DMS53 treated with DMSO at 0.1 percent for 48 hours (cell line): ENCODE data around the gene IQCF6.
"Not testable (repeated sequence)": the region's sequence is repeated elsewhere in the genome, so short reads cannot be mapped to it uniquely, and the experiment has no call there.

Source experiments
- DNase-seq: peaks from one replicate; lab custom pipeline; 2025; ENCODE audit not compliant: unreplicated experiment; lab: John Stamatoyannopoulos, UW

Gene IQCF6

DNA sequence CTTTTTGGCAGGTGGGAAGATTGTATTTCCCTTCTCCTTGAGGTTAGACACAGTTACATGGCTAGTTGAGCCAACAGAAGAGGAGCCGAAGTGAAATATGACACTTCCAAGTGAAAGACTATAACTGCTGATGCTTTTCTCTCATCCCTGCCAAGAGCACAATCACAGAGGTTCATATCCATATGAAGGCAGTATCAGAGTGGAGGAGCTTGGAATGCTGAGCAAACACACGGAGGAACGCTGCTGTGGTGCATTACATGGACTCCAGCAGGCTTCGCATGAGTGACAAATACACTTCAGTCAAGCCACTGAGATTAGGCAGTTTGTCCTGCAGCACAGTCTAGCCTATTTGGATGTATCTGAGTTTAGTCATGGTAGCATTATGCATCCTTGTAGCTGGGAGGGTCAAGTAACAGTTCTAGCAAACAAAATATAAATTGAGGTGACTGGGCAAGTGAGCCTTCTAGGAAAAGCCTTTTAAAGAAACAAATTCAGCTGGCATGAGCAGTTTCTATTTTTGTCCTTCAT lies 5.4 kb downstream of the IQCF6 start:
- DNase-seq, result no peak

DNA sequence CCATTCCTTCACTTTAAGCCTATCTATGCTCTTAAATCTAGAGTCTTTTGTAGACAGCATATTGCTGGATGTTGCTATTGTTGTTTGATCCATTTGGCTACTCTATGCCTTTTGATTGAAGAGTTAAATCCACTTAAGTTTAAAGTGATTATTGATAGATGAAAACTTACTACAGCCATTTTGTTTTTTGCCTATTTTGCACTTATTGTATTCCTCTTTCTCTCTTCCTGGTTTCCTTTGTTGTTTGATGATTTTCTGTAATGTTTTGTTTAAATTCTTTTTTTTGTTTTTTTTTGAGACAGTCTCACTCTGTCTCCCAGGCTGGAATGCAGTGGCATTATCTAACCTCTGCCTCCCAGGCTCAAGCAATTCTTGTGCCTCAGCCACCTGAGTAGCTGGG lies 19.8 kb downstream of the IQCF6 start:
- no peak for DNase-seq

DNA sequence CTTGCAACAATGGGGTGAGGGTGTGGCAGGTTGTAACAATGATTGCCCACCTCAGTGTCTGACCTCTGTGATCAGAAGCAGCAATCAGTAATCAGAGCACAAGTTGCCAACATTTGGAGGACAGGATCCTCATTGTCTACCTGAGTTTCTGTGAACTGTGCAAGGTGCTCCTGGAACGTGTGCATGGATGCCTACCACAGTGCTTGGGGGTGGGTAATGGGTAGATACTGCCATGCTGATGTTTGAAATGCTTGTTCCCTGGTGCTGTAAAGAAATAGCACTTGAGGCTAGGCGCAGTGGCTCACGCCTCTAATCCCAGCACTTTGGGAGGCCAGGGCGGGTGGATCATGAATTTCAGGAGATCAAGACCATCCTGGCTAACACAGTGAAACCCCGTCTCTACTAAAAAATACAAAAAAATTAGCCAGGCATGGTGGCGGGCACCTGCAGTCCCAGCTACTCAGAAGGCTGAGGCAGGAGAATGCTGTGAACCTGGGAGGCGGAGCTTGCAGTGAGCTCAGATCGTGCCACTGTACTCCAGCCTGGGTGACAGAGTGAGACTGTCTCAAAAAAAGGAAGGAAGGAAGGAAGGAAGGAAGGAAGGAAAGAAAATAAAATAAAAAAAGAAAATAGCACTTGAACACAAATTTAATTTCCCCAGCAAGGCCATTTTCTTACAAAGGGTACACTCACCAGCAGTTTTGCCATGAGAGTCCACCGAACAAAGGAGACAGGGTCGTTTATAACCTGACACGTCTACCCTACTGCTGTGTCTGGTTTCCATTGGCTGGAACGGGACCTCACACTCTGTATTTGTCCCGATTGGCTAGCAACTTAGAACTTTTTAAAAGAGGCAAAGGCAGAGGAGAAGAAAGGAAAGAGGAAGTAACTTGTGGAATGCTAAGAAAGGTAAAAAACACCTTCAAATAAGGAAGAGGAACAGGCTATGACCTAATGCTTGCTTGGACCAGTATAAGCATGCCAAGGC lies 25.0 kb downstream of the IQCF6 start:
- not testable (repeated sequence) for DNase-seq

DNA sequence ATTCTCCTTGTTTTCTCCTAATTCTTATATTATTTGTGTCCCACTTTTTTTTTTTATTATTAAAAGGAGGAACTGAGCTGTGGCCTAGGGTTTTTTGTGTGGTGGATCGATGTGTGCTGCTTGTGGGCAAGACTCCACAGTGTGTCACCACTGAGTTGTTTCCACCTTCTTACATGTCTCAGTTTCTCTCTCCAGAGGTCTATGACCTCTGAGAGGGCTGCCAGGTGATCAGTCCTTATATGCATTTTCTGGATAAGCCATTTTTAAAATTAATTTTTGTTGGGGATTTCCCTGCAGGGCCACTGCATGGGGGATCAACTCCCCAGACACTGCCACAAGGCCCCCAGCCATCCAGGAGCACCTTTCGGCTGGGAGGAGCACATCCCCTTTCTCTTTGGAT lies 27.8 kb downstream of the IQCF6 start:
- DNase-seq, result no peak

DNA sequence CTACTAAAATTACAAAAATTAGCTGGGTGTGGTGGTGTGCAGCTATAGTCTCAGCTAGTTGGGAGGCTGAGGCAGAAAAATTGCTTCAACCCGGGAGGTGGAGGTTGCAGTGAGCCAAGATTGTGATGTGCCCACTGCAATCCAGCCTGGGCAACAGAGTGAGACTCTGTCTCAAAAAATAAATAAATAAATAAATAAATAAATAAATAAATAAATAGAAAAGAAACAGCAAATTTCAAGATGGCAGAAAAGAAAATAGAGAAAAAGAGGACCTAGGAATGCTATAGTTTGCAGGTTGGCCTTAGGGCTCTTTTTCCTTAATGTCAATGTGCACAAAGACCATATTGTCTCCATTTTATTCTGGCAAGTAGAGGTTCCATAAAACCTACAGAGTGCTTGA lies 28.2 kb downstream of the IQCF6 start:
- DNase-seq, result no peak

DNA sequence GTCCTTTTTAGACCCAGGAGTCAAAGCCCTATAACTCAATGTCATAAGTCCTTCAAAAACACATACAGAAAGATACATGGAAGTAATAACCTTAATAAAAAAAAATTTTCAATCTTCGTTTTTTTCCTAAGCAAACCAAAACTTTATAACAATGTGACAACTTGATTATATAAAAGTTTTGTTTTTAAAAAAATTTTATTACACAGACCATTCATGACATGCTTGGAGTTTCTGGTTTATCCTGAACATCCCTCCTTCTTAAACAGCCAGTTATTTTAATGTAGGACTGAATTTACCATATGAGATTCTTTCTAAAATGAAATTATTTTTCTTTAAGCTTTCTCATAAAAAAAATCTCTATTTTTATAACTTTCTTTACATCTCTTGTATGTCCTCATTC lies 30.7 kb downstream of the IQCF6 start:
- no peak for DNase-seq

DNA sequence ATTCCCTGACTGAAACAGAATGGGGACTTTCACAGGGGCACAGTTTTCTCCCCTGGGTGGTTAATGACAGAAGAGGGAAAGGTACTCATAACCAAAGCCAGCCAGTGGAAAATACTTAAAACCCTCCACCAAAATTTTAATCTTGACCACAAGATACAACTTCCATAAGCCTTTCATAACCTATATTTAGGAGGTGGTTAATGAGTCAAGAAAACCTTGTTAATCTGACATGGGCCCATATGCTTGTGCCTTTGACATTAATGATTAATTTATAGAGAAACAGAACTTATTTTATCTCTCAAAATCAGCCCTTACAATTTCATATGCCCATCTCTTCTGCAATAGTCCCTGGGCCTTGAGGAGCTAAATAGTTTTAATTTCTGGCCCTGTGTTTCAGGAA lies 31.2 kb downstream of the IQCF6 start:
- no peak for DNase-seq

DNA sequence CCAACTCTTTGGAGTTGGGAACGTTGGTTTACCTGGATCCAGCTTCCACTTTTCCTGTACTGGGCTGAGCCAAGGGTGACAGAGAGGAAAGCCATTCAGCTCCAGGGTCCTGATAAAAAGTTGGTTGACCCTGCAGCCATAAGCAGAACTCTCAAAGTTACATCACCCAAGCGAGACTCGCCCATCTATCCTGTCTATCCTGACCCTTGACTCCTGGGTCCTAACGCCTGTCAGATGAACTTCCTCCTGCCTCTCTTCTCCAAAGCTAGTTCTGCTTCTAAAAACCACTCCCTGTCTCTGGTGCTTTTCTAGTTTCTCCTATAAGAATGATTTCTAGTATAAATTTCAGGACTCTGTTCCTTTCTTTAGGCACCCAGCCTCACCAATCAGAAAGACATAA lies 36.1 kb downstream of the IQCF6 start:
- DNase-seq, result not testable (repeated sequence)

DNA sequence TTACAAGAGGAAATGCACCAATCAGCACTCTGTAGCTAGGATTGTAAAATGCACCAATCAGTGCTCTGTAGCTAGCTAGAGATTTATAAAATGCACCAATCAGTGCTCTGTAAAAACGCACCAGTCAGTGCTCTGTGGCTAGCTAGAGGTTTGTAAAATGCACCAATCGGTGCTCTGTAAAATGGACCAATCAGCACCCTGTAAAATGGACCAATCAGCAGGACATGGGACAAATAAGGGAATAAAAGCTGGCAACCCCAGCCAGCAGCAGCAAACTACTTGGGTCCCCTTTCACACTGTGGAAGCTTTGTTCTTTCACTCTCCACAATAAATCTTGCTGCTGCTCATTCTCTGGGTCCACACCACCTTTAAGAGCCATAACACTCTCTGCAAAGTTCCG lies 36.7 kb downstream of the IQCF6 start:
- DNase-seq, result not testable (repeated sequence)

DNA sequence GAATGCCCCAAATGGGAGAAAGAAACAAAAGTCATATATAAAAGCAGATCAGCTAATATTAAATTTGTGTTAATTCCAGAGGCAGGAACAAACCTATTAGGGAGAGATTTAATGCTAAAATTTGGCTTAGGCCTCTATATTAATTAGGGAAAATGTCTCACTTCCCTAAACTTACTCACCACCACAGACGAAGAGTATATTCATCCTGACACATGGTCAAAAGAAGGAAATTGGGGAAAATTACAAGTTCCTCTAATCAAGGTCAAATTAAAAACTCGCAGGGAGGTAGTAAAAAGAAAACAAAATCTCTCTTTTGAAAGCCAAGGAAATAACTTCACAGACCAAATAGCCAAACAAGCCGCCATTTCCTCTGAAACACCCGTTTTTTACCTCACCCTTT lies 39.9 kb downstream of the IQCF6 start:
- DNase-seq, result no peak

DNA sequence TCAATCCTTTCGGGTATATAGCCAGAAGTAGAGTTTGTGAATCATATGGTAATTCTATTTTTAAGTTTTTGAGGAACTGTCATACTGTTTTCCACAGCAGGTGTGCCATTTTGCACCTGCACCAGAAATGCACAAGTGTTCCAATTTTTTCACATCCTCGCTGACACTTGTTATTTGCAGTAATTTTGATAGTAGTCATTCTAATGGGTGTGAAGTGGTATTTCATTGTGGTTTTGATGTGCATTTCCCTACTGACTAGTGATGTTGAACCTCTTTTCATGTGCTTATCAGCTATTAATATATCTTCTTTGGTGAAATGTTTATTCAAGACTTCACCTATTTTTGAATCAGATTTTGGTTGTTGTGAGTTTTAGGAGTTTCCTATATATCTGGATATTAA lies 43.1 kb downstream of the IQCF6 start:
- DNase-seq, result no peak

DNA sequence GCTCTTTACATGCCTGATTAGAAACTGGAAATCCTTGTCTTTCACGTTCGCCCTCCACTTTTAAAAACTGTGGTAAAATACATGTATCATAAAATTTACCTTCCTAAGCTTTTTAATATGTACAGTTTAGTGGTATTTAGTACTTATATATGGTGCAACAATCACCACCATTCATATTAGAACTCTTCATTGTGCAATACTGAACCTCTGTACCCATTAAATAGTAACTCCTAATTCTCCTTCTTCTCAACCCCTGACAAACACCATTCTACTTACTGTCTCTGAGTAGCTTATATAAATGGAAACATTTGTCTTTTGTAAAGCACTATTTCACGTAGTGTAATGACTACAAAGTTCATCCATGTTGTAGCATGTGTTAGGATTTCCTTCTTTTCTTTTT lies 44.0 kb downstream of the IQCF6 start:
- no peak for DNase-seq

DNA sequence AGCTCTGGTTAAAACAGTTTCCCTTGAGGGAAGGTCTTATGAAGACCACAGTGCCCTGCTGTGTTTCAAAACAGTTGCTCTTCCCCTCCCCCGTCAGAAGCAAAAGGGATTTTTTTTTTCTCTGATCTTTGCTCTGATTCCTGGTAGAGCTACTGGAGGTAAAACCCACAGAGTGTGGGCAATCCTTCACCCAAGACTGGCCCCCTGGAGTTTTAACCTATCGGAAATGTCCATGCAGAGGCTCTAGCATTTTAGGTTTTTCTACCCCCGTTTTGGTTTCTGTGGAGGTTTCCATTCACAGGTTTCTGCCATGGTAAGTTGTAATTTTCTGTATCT lies 44.5 kb downstream of the IQCF6 start:
- no peak for DNase-seq

DNA sequence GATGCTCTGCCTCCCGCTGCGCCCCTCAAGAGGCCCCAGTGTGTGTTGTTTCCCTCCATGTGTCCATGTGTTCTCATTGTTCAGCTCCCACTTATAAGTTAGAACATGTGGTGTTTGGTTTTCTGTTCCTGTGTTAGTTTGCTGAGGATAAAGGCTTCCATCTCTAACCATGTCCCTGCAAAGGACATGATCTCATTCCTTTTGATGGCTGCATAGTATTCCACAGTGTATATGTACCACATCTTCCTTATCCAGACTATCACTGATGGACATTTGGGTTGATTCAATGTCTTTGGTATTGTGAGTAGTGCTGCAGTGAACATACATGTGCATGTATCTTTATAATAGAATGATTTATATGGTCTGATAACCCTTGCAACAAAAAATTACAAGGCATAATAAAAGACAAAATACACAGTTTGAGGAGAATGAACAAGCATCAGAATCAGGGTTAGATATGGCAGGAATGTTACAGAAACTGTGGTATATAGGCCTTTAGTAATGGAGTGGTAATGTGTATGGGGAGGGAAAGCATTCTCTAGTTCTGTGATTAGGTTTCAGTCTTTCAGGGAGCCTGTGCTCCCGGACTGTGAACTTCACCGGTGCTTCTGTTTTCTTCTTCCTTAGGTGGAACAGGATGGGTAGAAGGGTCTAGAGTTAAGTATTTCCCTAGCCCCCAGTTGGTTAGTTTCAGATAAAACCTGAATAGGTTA lies 45.0 kb downstream of the IQCF6 start:
- no peak for DNase-seq

DNA sequence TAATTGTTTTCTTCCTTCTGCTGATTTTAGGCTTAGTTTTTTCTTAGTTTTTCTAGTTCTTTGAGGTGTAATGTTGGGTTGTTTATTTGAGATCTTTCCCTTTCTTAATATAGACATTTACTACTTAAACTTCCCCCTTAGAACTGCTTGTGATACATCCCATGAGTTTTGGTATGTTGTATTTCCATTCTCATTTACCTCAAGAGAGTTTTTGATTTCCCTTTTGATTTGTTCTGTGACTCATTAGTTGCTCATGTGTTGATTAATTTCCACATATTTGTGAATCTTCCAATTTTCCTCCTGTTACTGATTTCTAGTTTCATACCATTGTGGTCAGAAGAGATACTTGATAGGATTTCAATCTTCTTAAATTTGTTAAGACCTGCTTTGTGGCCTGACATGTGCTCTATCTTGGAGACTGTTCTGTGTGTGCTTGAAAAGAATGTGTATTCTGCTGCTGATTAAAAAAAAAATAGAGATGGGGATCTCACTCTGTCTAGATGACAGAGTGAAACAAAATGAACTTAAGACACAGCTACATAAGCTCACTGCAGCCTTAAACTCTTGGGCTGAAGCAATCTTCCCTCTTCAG lies 49.9 kb downstream of the IQCF6 start:
- no peak for DNase-seq
